HL-60 (cell line): ENCODE measurements around the gene POLG2.

Experiments used
- CTCF ChIP-seq: IDR thresholded peaks from one replicate; pipeline ENCODE4 v1.5.1; 2011; ENCODE audit warnings: low read length, control low read depth, inconsistent platforms; ENCODE audit not compliant: insufficient read depth
- POLR2AphosphoS5 ChIP-seq: IDR thresholded peaks from 2 replicates; pipeline ENCODE4 v1.6.1; 2012; ENCODE audit warnings: low read depth

- no peak for TF ChIP-seq CTCF
- no peak for TF ChIP-seq POLR2AphosphoS5
Measured at GRCh38 chr17:64455993-64456885, 40.6 kb downstream of the POLG2 start.
